ENCODE results near the gene CYP1A2.
A peak's percentile ranks its signal among the peaks of the same experiment; 100 is the strongest.
"Not testable (repeated sequence)": the region's sequence is repeated elsewhere in the genome, so short reads cannot be mapped to it uniquely, and the experiment has no call there.

The CYP1A2 gene

DNA sequence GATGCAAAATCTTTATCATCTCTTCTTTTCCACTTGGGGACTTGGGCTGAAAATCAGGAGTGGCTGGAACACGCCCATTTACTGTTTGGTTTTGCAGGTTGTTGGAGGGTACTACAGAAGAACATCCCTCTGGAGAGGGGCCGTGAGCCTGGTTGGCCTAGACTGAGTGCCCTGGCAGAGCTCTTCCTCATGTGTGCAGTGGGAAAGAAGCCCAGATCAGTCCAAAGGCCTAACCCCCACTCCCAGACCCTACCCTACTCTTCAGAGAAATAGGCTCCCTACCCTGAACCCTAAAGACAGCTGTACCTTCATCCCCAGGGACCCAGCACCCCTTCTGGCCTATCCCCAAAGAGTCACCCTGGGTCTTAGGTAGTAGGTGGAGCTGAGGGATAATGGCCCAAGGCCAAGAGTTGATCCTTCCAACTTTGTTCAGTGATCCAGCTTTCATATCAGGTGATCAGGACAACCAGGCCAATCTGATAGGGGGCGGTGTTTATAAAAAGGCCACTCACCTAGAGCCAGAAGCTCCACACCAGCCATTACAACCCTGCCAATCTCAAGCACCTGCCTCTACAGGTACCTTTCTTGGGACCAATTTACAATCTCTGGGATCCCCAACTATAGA lies at the start of gene CYP1A2:
TSS of gene CYP1A2 (plus strand) at position 524 of the 625 bp plus-strand sequence. CDS start 894 bp downstream, outside the sequence.
- no peak for DNase-seq

DNA sequence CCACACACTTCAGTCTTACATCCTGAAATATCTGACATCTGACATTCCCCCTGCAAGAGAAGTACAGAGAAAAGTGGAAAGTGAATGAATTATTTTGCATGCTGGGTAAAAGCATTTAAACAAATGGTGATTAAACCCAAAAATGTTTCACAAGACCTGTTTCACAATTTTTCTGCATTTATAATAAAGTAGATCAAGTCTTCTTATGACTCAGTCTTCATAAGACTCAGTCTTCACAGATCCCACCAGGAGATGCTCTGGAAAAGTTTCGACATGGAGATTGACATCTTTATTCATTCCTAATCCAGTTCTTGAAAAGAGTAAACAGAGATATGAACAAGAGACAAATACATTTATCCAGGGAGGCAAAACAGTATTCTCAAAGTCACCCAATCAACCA lies 39.6 kb upstream of the CYP1A2 start:
- DNase-seq = no peak

DNA sequence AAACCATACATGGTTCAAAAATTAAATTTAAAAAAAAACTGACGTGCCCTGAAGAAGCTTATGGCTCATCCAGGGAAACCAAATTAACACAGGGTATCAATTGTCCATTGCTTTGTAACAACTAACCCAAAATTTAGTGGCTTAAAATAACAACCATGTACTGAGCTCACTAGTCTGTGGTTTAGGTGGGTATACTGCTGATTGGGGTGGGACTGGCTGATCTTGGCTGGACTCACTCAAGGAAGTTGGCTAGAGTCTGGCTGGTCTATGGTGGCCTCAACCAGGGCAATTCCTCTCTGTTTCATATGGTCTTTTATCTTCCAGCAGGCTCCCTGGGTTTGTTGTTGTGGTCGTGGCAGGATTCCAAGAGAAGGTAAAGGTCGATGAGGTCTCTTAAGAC lies 38.8 kb upstream of the CYP1A2 start:
- DNase-seq = no peak

- DNase-seq = no peak
Measured at GRCh38 chr15:74710319-74711094, 38.1 kb upstream of the CYP1A2 start.

GRCh38 chr15:74712311-74712710 lies 36.3 kb upstream of the CYP1A2 start:
- no peak for DNase-seq

GRCh38 chr15:74716651-74717050 lies 32.0 kb upstream of the CYP1A2 start:
- DNase-seq = no peak

DNA sequence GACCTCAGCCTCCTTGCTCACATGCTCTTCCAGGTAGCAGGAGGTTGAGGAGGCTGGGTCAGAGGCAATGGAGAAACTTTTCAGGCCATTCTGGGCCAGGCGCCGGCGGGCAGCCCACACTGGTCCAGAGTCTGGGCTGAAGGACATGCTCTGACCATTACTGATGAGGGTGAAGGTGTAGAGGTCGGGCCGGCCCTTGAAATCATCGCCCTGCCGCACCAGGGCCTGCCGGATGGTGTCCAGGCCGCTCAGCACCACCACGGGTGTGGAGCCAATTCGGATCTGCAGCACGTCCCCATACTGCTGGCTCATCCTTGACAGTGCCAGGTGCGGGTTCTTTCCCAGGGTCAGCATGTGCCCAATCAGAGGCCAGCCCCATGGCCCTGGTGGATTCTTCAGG lies 26.1 kb upstream of the CYP1A2 start:
- DNase-seq = no peak

DNA sequence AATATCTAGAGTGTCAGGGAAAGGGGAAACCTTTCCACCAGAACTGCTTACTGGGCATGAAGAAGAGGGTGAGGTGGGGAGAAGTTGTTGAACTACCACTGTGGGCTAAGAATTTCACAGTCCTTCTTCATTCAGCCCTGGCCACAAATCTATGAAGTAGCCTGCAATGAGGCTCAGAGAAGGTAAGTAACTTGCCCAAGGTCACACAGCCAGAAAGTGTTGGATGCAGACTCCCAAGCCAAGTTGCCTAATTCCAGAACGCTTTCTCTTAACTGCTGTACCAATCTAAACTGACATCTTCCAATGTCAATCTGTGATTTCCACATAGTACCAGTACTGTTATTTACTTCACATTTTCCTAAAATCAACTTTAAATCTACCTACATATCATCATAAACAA lies 25.5 kb upstream of the CYP1A2 start:
- DNase-seq = no peak

DNA sequence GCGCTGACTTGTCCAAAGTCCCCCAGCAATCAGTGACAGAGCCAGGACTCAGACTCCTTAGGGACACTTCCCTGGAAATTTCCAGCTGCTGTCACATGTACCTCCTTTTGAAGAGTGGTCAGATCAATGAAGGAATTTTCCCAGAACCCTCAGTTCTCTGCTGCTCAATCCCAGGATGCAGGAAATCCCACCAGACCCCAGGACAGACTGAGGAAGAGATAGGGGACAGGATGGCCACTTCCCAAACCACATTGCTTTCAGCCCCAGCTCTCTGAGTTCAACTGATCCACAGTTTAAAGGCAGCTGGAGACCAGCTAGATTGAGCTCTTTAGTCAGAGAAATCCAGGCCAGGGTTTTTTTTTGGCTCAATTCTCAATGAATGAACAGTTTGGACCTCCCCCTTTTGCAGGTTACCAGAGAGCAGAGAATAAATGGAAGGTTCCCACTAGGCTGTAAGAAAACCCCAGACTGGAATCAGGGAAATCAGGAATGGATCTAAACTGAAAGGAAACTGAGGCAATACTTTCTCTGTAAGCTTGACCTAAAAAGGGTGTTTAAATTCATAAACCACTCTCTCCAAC lies 24.8 kb upstream of the CYP1A2 start:
- DNase-seq = peak; percentile 39

DNA sequence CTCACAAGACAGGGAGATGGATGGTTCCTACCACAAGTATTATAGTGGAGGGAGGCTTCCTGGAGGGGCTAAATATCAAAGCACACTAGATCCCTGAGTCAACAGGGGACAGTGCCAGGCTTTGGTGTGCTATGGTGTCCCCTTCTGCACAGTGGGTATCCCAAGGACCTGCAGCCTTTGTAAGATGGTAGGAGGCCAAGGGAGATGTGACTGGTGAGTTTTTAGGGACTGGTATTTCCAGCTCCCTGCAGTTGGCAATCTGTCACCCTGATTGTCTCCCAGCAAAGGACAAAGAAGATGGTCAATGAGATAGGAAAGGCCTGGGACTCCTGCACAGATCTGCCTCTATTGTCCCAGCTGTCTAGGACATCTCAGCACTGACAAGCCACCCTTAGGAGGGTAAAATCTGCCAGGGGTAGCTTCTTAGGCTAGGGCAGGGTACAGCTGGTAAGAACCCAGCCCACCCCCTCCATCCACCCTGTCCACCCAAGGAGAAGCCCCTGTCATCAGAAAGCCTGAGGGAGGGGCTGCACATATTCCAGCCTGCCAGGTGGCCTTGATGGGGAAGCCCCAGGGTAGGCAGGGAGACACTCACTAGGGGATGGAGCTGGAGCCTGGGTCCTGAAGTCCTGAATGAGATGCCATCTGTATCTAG lies 23.9 kb upstream of the CYP1A2 start:
- no peak for DNase-seq

DNA sequence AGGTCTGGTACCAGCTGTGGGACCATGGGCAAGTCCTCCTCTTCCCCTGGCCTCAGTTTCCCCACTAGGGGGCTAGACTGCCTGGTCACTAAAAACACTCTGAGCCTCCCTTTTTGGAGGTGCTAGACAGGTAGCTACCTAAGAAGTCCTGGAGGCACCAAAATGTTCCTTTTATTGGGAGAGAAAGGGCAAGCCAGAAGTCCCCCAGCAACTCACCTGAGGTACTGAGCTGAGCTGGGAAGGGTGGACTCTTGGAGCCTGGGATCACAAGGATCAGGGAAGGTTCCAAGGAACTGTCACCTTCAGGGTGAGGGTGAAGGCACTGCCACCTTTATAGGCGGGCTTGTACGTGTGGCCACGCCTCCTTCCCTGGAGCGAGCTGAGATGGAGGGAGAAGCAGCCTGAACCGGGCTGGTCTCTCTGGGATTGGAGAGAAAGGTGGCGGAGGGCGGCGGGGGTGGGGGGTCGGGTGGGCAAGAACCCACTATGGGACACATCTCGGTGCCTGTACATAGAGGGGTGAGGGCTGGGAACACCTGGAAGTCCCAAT lies 23.3 kb upstream of the CYP1A2 start, which contains the start of gene CYP1A1:
TSS of gene CYP1A1 (minus strand) at position 304 of the 550 bp plus-strand sequence. CDS start 2,431 bp downstream, outside the sequence.
- peak; percentile 1 for DNase-seq

GRCh38 chr15:74725845-74726773 lies 22.5 kb upstream of the CYP1A2 start:
- peak; percentile 42 for DNase-seq

- no peak for DNase-seq
Measured at GRCh38 chr15:74726774-74727164, 21.9 kb upstream of the CYP1A2 start.

DNA sequence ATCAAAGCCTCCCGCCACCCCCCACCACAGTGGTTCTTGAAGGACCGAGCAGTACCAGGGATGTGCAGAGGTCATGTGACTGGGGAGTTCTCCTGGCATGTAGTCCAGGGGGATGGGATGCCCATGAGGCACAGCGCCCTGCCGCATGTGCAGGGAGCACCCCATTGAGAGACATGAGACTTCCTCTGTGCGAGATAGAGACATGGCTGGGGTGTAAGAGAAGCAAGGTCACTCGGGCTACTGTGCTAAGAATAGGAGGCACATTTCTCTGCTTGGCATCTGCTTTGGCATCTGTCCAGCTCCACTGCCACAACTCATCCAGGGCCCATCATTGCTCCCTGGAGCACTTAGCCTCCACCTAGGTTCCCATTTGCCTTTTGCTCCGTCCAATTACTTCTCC lies 20.9 kb upstream of the CYP1A2 start:
- DNase-seq = peak; percentile 4

- DNase-seq = not testable (repeated sequence)
Measured at GRCh38 chr15:74728699-74729098, 19.9 kb upstream of the CYP1A2 start.

- not testable (repeated sequence) for DNase-seq
Measured at GRCh38 chr15:74729372-74729771, 19.3 kb upstream of the CYP1A2 start.

DNA sequence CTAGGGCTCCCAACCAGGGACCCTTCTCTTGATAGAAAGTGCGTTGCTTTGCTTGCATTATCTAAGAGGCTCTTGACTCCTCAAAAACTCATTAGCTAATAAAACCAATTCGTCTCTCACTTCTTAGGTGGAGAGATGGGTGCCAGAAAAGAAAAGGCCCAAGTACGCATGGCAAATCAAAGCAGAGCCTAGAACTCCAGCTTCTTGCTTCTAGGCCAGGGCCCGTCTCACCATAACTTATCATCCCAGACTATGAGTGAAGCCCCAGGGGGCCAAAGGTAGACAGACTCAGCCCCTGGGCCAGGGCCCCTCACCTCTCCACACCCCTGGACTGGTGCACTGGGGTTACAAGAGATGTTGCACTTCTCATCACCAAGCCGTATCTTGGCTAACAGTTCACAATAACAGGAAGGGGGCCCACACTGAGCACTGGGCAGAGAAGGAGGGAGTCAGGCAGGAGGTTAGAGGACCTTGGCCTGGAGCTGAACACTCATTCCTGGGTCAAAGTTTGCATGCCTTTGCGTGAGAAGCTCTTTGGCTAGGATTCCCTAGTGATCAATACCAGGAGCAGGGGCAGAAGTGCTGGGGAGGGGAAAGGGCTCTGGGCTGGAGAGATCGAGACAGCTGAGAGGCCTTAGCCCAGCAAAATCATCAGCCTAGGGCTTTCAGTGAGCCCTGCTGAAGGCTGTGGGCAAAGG lies 17.9 kb upstream of the CYP1A2 start:
- no peak for DNase-seq

- no peak for DNase-seq
Measured at GRCh38 chr15:74732846-74733245, 15.8 kb upstream of the CYP1A2 start.

- no peak for DNase-seq
Measured at GRCh38 chr15:74733269-74733668, 15.4 kb upstream of the CYP1A2 start.

GRCh38 chr15:74735305-74735704 lies 13.3 kb upstream of the CYP1A2 start:
- no peak for DNase-seq

- DNase-seq = not testable (repeated sequence)
Measured at GRCh38 chr15:74738239-74738638, 10.4 kb upstream of the CYP1A2 start.

Data from NCI-H510A treated with DMSO at 0.1 percent for 48 hours (cell line).